DOHH2 (cell line): Measurements from ENCODE around the gene MAPK6.

Experiments
- EZH2phosphoT487 ChIP-seq: fragments of 200-600 bp; sonication (generic); IDR thresholded peaks from 2 replicates; pipeline ENCODE4 v1.6.1; 2017; ENCODE audit warnings: borderline replicate concordance, mild to moderate bottlenecking, antibody characterized with exemption, low read length, moderate library complexity, mixed read lengths
- TF ChIP-seq, protein P1 (sequence below): fragments of 200-600 bp; sonication (generic); IDR thresholded peaks from one replicate; pipeline ENCODE4 v1.5.1; 2014; ENCODE audit warnings: antibody characterized with exemption, mild to moderate bottlenecking, low read depth, low read length; ENCODE audit not compliant: poor library complexity, severe bottlenecking

DNA sequence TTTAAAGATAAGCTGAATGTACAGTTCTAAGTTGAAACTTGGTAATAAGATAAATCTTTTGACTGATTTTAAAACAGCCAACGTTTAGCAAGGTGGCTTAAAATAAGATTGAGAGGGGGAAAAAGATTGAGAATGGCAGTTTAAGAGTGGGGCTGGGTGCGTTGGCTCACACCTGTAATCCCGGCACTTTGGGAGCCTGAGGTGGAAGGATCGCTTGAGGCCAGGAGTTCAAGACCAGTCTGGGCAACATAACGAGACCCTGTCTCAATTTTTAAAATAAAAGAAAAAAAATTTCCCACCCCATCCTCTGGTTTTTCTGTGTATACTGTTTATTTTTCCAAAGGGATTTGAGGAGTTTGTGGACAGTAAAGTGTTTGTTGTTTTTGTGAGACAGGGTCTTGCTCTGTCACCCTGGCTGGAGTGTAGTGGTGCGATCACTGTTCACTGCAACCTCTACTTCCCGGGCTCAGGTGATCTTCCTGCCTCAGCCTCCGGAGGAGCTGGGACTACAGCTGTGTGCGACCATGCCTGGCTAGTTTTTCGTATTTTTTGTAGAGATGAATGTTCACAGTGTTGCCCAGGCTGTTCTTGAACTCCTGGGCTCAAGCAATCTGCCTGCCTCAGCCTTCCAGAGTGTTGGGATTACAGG is 3.0 kb downstream of the MAPK6 start:
- TF ChIP-seq, protein P1, sequence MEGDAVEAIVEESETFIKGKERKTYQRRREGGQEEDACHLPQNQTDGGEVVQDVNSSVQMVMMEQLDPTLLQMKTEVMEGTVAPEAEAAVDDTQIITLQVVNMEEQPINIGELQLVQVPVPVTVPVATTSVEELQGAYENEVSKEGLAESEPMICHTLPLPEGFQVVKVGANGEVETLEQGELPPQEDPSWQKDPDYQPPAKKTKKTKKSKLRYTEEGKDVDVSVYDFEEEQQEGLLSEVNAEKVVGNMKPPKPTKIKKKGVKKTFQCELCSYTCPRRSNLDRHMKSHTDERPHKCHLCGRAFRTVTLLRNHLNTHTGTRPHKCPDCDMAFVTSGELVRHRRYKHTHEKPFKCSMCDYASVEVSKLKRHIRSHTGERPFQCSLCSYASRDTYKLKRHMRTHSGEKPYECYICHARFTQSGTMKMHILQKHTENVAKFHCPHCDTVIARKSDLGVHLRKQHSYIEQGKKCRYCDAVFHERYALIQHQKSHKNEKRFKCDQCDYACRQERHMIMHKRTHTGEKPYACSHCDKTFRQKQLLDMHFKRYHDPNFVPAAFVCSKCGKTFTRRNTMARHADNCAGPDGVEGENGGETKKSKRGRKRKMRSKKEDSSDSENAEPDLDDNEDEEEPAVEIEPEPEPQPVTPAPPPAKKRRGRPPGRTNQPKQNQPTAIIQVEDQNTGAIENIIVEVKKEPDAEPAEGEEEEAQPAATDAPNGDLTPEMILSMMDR = no peak
- no peak for TF ChIP-seq EZH2phosphoT487
